Fibroblast of lung (primary cell): ENCODE measurements around the gene SIAH2. TPM values are rescaled to one million over a fixed set of nuclear protein-coding genes. Genes with fewer than 3 reads are reported as not detected.

Experiments
- DNase-seq, 2 donors: peaks; one replicate each; pipeline versions ENCODE4 v3.0.0 to v3.0.0-alpha.2; 2010; ENCODE audit warnings: low read depth in 2 of 2
- H2AFZ ChIP-seq: 2 replicates; pipeline ENCODE4 v1.5.1; 2012; ENCODE audit warnings: low read length, control low read depth, inconsistent platforms
- H3K27ac ChIP-seq: 2 replicates; pipeline ENCODE4 v1.5.1; 2011; ENCODE audit warnings: low read length, control low read depth; ENCODE audit not compliant: insufficient read depth
- H3K27me3 ChIP-seq: 2 replicates; pipeline ENCODE4 v1.5.1; 2011; ENCODE audit warnings: mild to moderate bottlenecking, low read length; ENCODE audit not compliant: control insufficient read depth, insufficient read depth
- H3K36me3 ChIP-seq: 2 replicates; pipeline ENCODE4 v1.5.1; 2011; ENCODE audit warnings: low read length; ENCODE audit not compliant: control insufficient read depth, insufficient read depth
- H3K4me1 ChIP-seq: 2 replicates; pipeline ENCODE4 v1.5.1; 2011; ENCODE audit warnings: low read length; ENCODE audit not compliant: control insufficient read depth, insufficient read depth; ENCODE audit errors: extremely low read depth
- H3K4me2 ChIP-seq: 2 replicates; pipeline ENCODE4 v1.5.1; 2011; ENCODE audit warnings: low read length, control low read depth; ENCODE audit not compliant: insufficient read depth; ENCODE audit errors: extremely low read depth
- H3K4me3 ChIP-seq, 4 experiments: fragments of 200-600 bp in 1 of 4; sonication (generic) in 1 of 4; replicated peaks in 1 of 4; 2 replicates each; pipeline ENCODE4 v1.5.1; 2011 to 2016; ENCODE audit warnings: low read length in 4 of 4, low read depth in 3 of 4, mild to moderate bottlenecking in 3 of 4, control low read depth in 2 of 4, inconsistent platforms in 1 of 4, mixed read lengths in 1 of 4; ENCODE audit not compliant: insufficient read depth in 1 of 4; ENCODE audit errors: control extremely low read depth in 1 of 4
- H3K79me2 ChIP-seq: 2 replicates; pipeline ENCODE4 v1.5.1; 2012; ENCODE audit warnings: mild to moderate bottlenecking, low read length, inconsistent platforms; ENCODE audit not compliant: control insufficient read depth, insufficient read depth
- H3K9ac ChIP-seq: 2 replicates; pipeline ENCODE4 v1.5.1; 2011; ENCODE audit warnings: mild to moderate bottlenecking, low read length, control low read depth; ENCODE audit not compliant: insufficient read depth
- H3K9me3 ChIP-seq: 2 replicates; pipeline ENCODE4 v1.5.1; 2012; ENCODE audit warnings: low read depth, low read length; ENCODE audit not compliant: control insufficient read depth, insufficient read depth
- H4K20me1 ChIP-seq: 2 replicates; pipeline ENCODE4 v1.5.1; 2011; ENCODE audit warnings: low read length; ENCODE audit not compliant: control insufficient read depth, insufficient read depth; ENCODE audit errors: extremely low read depth
- EZH2 ChIP-seq: IDR thresholded peaks from 2 replicates; pipeline ENCODE4 v1.5.1; 2012; ENCODE audit warnings: low read length, control low read depth, mild to moderate bottlenecking; ENCODE audit errors: missing control alignments
- polyA plus RNA-seq, 2 donors: library from polyadenylated mRNA; depleted of rRNA in 1 of 2; stranded (reverse) in 1 of 2; unstranded in 1 of 2; fragments of >200 nt; gene quantifications; 2 replicates each; pipeline ENCODE4 v1.2.1, GENCODE V29; 2011 to 2012; ENCODE audit warnings: missing spikeins in 1 of 2
- total RNA-seq: library from RNA; depleted of rRNA; stranded (reverse); fragments of >200 nt; gene quantifications from 2 replicates; pipeline ENCODE4 v1.2.1, GENCODE V29; 2014
- TF ChIP-seq, protein P1 (sequence below), 2 donors: IDR thresholded peaks in 1 of 2; conservative IDR thresholded peaks in 1 of 2; 1 replicate in 1 of 2; 2 replicates in 1 of 2; pipeline ENCODE4 v1.5.1; 2011 to 2012; ENCODE audit warnings: low read length in 2 of 2, control low read depth in 1 of 2, inconsistent platforms in 1 of 2, low read depth in 1 of 2, mild to moderate bottlenecking in 1 of 2

The SIAH2 gene
- total and polyA plus RNA-seq, 2 donors (not counting 1 experiment from before 2014, with no cell fraction given): 28.9 to 29.7 TPM

DNA sequence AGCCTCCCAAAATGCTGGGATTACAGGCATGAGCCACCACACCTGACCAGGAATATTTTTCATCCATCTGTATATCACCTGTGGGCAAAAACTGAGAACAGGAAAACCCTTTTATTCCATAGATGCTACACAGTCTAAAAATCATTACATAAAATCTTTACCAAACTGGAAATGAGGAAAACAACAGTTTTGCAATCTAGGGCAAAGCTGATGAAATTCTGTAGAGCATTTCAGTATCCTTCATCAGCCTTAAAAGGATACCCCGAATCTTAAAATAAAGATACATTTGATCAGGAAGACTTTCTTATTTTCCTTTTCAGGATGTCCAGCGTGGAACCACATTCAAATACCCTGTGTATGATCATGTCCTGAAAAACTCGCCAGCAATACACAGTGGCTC lies 7.1 kb downstream of the SIAH2 start:
- Histone ChIP-seq H3K79me2 (peaks cover 79% of the 10 kb centered on the region), H3K36me3 (peaks cover 5% of the 10 kb centered on the region), H3K4me1 (peaks cover 3% of the 10 kb centered on the region), H3K27ac (no peak overlapping the region), H3K4me3 (no peak overlapping the region), H3K9me3 (no peaks in the 10 kb centered on the region), H2AFZ (no peak overlapping the region), H3K27me3 (no peaks in the 10 kb centered on the region), H3K4me2 (no peak overlapping the region), H3K9ac (no peak overlapping the region), H4K20me1 (no peaks in the 10 kb centered on the region)
- DNase-seq: peak in 1 of 2 donors; percentile 59
- TF ChIP-seq, protein P1, sequence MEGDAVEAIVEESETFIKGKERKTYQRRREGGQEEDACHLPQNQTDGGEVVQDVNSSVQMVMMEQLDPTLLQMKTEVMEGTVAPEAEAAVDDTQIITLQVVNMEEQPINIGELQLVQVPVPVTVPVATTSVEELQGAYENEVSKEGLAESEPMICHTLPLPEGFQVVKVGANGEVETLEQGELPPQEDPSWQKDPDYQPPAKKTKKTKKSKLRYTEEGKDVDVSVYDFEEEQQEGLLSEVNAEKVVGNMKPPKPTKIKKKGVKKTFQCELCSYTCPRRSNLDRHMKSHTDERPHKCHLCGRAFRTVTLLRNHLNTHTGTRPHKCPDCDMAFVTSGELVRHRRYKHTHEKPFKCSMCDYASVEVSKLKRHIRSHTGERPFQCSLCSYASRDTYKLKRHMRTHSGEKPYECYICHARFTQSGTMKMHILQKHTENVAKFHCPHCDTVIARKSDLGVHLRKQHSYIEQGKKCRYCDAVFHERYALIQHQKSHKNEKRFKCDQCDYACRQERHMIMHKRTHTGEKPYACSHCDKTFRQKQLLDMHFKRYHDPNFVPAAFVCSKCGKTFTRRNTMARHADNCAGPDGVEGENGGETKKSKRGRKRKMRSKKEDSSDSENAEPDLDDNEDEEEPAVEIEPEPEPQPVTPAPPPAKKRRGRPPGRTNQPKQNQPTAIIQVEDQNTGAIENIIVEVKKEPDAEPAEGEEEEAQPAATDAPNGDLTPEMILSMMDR (conservative IDR thresholded peaks at IDR 0.05 in 1 of 2, IDR thresholded peaks at IDR 0.05 in 1 of 2; ENCODE audit: low read depth in 1 of 2, low read length in 2 of 2): no peak
- no peak for TF ChIP-seq EZH2

DNA sequence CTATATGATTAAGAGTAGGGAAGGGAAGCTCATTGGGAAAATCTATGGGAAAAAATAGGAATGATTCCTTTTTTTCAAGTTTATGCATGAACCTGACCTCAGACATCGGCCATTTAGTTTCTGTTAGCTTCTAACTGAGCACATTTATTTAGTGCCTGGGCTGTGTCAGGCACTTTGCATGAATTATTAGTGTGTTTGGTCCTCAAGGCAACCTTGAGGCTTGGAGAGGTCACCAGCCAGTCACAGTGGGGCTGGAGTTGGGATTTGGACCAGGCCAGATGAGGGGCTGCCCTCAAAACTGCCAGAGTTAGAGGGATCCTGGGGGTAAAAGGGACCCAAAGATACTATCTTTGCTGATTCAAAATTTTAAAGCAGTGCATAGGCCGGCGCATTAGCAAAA lies 8.1 kb downstream of the SIAH2 start:
- Histone ChIP-seq H3K4me2 (no peak overlapping the region), H3K4me3 (no peak overlapping the region), H3K79me2 (peaks cover 77% of the 10 kb centered on the region), H3K36me3 (peaks cover 5% of the 10 kb centered on the region), H3K9me3 (no peaks in the 10 kb centered on the region), H3K27me3 (no peaks in the 10 kb centered on the region), H3K4me1 (peaks cover 1% of the 10 kb centered on the region), H3K27ac (no peak overlapping the region), H4K20me1 (no peaks in the 10 kb centered on the region), H2AFZ (no peak overlapping the region), H3K9ac (no peak overlapping the region)
- TF ChIP-seq EZH2: no peak
- TF ChIP-seq, protein P1 (conservative IDR thresholded peaks at IDR 0.05 in 1 of 2, IDR thresholded peaks at IDR 0.05 in 1 of 2; ENCODE audit: low read depth in 1 of 2, low read length in 2 of 2): no peak
- DNase-seq: no peak

DNA sequence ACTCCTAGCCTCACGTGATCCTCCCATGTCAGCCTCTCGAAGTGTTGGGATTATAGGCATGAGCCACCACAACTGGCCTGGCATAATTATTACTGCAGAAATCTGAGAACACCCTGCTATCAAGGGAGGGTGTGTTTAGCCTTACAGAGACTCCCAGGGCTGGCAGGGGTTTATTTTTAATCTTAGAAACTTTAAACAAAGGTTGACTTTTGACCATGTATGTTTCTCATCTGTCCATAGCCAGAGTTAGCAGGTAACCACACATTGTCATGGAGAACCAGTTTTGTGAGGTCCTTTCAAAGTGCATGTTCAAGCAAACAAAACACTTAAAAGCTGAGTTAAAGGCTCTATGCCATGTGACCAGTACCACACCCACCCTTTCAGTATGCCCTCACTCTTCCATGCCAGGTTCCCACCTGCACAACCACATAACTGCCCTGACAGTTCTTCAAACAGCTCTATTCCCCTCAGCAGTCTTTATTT lies 11.1 kb downstream of the SIAH2 start:
- TF ChIP-seq, protein P1 (conservative IDR thresholded peaks at IDR 0.05 in 1 of 2, IDR thresholded peaks at IDR 0.05 in 1 of 2; ENCODE audit: low read depth in 1 of 2, low read length in 2 of 2): no peak
- TF ChIP-seq EZH2: no peak
- DNase-seq: no peak
- H3K27ac ChIP-seq: no peak overlapping the region
- H3K9ac ChIP-seq: no peak overlapping the region
- H2AFZ ChIP-seq: no peak overlapping the region
- H3K4me2 ChIP-seq: no peak overlapping the region
- H4K20me1 ChIP-seq: no peaks in the 10 kb centered on the region
- no peaks in the 10 kb centered on the region for H3K9me3 ChIP-seq
- H3K4me1 ChIP-seq: no peaks in the 10 kb centered on the region
- H3K36me3 ChIP-seq: peaks cover 2% of the 10 kb centered on the region
- H3K4me3 ChIP-seq: no peak overlapping the region
- no peaks in the 10 kb centered on the region for H3K27me3 ChIP-seq
- H3K79me2 ChIP-seq: peaks cover 74% of the 10 kb centered on the region
